HepG2 (cell line): ENCODE results near the gene CPEB4. TPM values are rescaled to one million over a fixed set of nuclear protein-coding genes. Genes with fewer than 3 reads are reported as not detected.

Experiments
- ATAC-seq: fragments of 200-7000 bp; cut with Tn5 transposase; 3 replicates; pipeline ENCODE4 v1.9.1; 2020; ENCODE audit warnings: mild to moderate bottlenecking, moderate library complexity
- BruUV-seq: library from RNA; stranded (reverse); fragments of 400-500 nt; replicated peaks from 2 replicates; lab custom pipeline; 2021; lab: Mats Ljungman, UMichigan
- CTCF ChIA-PET: fragments of 300-600 bp; formaldehyde crosslinking; extraction: SDS; loops from one replicate; lab custom pipeline; 2021; ENCODE audit warnings: low total read pairs, inconsistent platforms, low intra/inter-chr PET ratio; lab: Yijun Ruan, JAX
- POLR2A ChIA-PET: fragments of 350-600 bp; sonication (Branson Sonifier 250); formaldehyde crosslinking; loops from one replicate; lab custom pipeline; 2020; ENCODE audit warnings: antibody characterized with exemption, inconsistent platforms; lab: Yijun Ruan, JAX
- DNase-seq: peaks from one replicate; pipeline ENCODE4 v3.0.0-alpha.2; 2015; ENCODE audit warnings: low spot score
- FAIRE-seq: peaks from 3 replicates; lab custom pipeline; 2011; peaks lifted over from hg19 to GRCh38; lab: Jason Lieb, UNC
- H2AFZ ChIP-seq: one replicate; pipeline ENCODE4 v1.6.1; 2011; ENCODE audit warnings: low read length, inconsistent platforms
- H3K27ac ChIP-seq: fragments of 300-600 bp; 3 replicates; pipeline ENCODE4 v1.8.0; 2011; ENCODE audit warnings: mixed run types, mild to moderate bottlenecking, mixed read lengths, low read length, inconsistent platforms; ENCODE audit not compliant: insufficient read depth; ENCODE audit errors: extremely low read length
- H3K27me3 ChIP-seq, 2 experiments: fragments of 200-600 bp in 1 of 2; 2 replicates in 1 of 2; 3 replicates in 1 of 2; pipeline versions ENCODE4 v1.6.0 to v1.8.0; 2011; ENCODE audit warnings: low read length in 2 of 2, mild to moderate bottlenecking in 2 of 2, moderate library complexity in 2 of 2, inconsistent platforms in 1 of 2; ENCODE audit not compliant: insufficient read depth in 2 of 2, control insufficient read depth in 1 of 2
- H3K36me3 ChIP-seq, 2 experiments: fragments of 200-600 bp in 1 of 2; replicated peaks in 1 of 2; 2 replicates in 1 of 2; 3 replicates in 1 of 2; pipeline versions ENCODE4 v1.5.1 to v1.8.0; 2011; ENCODE audit warnings: low read length in 2 of 2, inconsistent platforms in 1 of 2; ENCODE audit not compliant: insufficient read depth in 2 of 2, control insufficient read depth in 1 of 2
- H3K4me1 ChIP-seq: 2 replicates; pipeline ENCODE4 v1.5.1; 2012; ENCODE audit warnings: low read length, inconsistent platforms; ENCODE audit not compliant: insufficient read depth
- H3K4me2 ChIP-seq: 2 replicates; pipeline ENCODE4 v1.6.0; 2011; ENCODE audit warnings: low read depth, low read length, inconsistent platforms
- H3K4me3 ChIP-seq, 3 experiments: fragments of 200-600 bp in 1 of 3; sonication (generic), shearing (Covaris generic) in 1 of 3; replicated peaks in 1 of 3; 2 replicates each; pipeline ENCODE4 v1.5.1; 2011 to 2016; ENCODE audit warnings: low read length in 3 of 3, inconsistent platforms in 2 of 3, low read depth in 2 of 3, mild to moderate bottlenecking in 2 of 3, control low read depth in 1 of 3, mixed read lengths in 1 of 3; ENCODE audit not compliant: insufficient read depth in 1 of 3
- H3K79me2 ChIP-seq: one replicate; pipeline ENCODE4 v1.6.1; 2011; ENCODE audit warnings: low read length, inconsistent platforms; ENCODE audit not compliant: insufficient read depth
- H3K9ac ChIP-seq: 2 replicates; pipeline ENCODE4 v1.6.0; 2011; ENCODE audit warnings: mild to moderate bottlenecking, low read depth, low read length, inconsistent platforms; ENCODE audit not compliant: insufficient read depth
- H3K9me3 ChIP-seq: 2 replicates; pipeline ENCODE4 v1.5.1; 2012; ENCODE audit warnings: mild to moderate bottlenecking, low read length
- H4K20me1 ChIP-seq: 2 replicates; pipeline ENCODE4 v1.6.0; 2011; ENCODE audit warnings: inconsistent platforms, mild to moderate bottlenecking, low read length, moderate library complexity; ENCODE audit not compliant: insufficient read depth
- ZNF432 ChIP-seq: sonication (generic); formaldehyde crosslinking; IDR thresholded peaks from 2 replicates; pipeline ENCODE4 v1.5.0; 2020; ENCODE audit warnings: missing genetic modification reagents, mild to moderate bottlenecking, borderline replicate concordance
- ZNF460 ChIP-seq: sonication (generic); formaldehyde crosslinking; IDR thresholded peaks from 2 replicates; pipeline ENCODE4 v1.5.1; 2020; ENCODE audit warnings: missing genetic modification reagents, mild to moderate bottlenecking, borderline replicate concordance
- WGBS: methylation state at CpG from one replicate; pipeline ENCODE4 v1.1.6; 2017; ENCODE audit warnings: low lambda C conversion rate; 5-methylcytosine and 5-hydroxymethylcytosine counted together
- in situ Hi-C: cut with HindIII; loops from 2 replicates; pipeline ENCODE4 v1.10.0; 2017; ENCODE audit warnings: low pct_unique_long_range_greater_than_20kb; ENCODE audit not compliant: extremely low pct_ligation_motif_present
- intact Hi-C: fragments of 100-400 bp; cut with micrococcal nuclease; formaldehyde crosslinking; loops from one replicate; pipeline ENCODE4 v1.10.0; 2022; ENCODE audit not compliant: unreplicated experiment
- polyA plus RNA-seq, 8 experiments: library from polyadenylated mRNA; depleted of rRNA in 3 of 8; stranded (reverse) in 7 of 8; unstranded in 1 of 8; fragments of >200 nt; fragmentation: Illumina TruSeq in 4 of 8; extraction: Trizol in 4 of 8; gene quantifications; 2 replicates each; pipeline versions ENCODE4 v1.2.1 to v1.2.3, GENCODE V29; 2011 to 2016; ENCODE audit warnings: low read depth in 4 of 8, missing spikeins in 1 of 8, mixed read lengths in 1 of 8; ENCODE audit not compliant: insufficient read depth in 1 of 8
- total RNA-seq, 5 experiments: library from RNA; depleted of rRNA; stranded (reverse); fragments of >200 nt; fragmentation: Illumina TruSeq; extraction: Trizol; gene quantifications; 2 replicates each; pipeline ENCODE4 v1.2.3, GENCODE V29; 2016; ENCODE audit warnings: low read depth in 1 of 5

CPEB4 gene
- total and polyA plus RNA-seq, 2 of the 13 experiments (the other 11 are each of a cell fraction or from before 2014, with no cell fraction given): 7.7 to 26.7 TPM

DNA sequence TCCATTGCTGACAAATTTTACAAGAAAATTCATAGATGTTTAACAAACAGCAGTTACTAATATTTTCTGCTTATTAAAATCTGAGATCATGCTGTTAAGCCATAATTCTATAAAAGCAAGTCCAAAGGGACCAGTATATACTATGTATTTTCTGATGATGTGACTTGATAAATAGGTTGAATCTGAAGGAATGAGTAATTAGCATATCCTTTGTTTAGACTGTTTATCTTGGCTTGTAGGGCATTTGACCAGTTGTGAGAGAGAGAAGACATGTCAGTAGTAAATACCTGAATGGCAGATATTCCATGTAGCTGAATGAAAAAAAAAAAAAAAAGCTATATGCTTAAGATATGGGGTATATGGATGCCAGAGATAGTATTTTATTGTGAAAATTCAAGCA is 14.6 kb downstream of the CPEB4 start:
- H3K4me1 ChIP-seq: peaks cover 15% of the 10 kb centered on the region; the same call in 1 of the 2 replicates
- H3K9me3 ChIP-seq: no peaks in the 10 kb centered on the region
- ATAC-seq: no peak
- H3K9ac ChIP-seq: no peak overlapping the region
- H3K27me3 ChIP-seq: no peaks in the 10 kb centered on the region
- intact Hi-C loops: no loop called here
- H3K36me3 ChIP-seq: peaks cover 0 to 1% of the 10 kb centered on the region in 2 experiments; a peak in 3 of 5 replicates
- no peak overlapping the region for H2AFZ ChIP-seq
- H4K20me1 ChIP-seq: peaks cover 19% of the 10 kb centered on the region; the same call in 1 of the 2 replicates
- H3K4me2 ChIP-seq: no peak overlapping the region
- TF ChIP-seq ZNF432 (CRISPR knock-in tag): no peak
- ChIA-PET POLR2A (interaction anchor here (1.3 kb wide), 1 partner anchor 13 kb away, joined by 5 read pairs; no protein-coding TSS in a partner anchor), CTCF (no interaction called here)
- DNase-seq: no peak
- no peak overlapping the region for H3K4me3 ChIP-seq
- in situ Hi-C loops: no loop called here
- H3K27ac ChIP-seq: no peak overlapping the region
- FAIRE-seq: no peak
- peaks cover 88% of the 10 kb centered on the region for H3K79me2 ChIP-seq
- BruUV-seq: no TSS peak

DNA sequence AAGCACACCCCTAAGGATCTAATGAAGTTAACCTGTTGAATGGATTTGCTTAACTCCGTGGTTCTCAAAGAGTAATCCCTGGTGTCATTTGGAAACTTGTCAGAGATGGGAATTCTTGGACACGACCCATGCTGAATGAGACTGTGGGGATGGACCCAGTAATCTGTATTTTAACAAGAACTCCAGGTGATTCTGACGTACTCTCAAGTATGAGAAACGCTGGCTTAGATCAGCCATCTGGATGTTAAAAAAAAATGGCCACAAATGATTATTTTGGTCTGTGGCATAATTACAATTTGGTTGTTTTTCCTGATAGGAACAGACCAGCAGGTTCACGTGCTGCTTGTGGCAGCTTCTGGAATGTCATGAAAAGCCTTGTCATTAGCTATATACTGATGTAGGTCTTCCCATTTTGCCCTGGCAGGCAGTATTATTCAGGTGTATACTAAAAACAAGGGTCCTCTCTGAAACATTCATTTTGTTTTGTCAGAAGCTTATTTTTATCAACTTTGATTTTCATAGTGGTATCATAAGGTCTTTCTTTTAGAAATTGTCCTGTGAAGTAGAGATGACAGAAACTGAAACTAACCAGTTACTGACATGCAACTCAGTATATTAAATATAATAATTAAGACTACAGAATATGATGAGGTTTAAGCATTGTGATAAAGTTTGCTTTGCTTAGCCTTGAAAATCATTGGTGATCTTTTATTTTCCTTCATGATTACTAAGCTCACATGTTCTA is 15.4 kb downstream of the CPEB4 start:
- no peak for FAIRE-seq
- WGBS: 93% methylated on average over 5 of the region's 5 CpGs
- Histone ChIP-seq H3K9me3 (no peaks in the 10 kb centered on the region), H3K27ac (no peak overlapping the region), H3K9ac (no peak overlapping the region), H3K79me2 (peaks cover 88% of the 10 kb centered on the region), H3K4me1 (peaks cover 15% of the 10 kb centered on the region; the same call in 1 of the 2 replicates), H2AFZ (no peak overlapping the region), H4K20me1 (peaks cover 18% of the 10 kb centered on the region; the same call in 1 of the 2 replicates), H3K27me3 (no peaks in the 10 kb centered on the region), H3K36me3 (peaks cover 0 to 3% of the 10 kb centered on the region in 2 experiments; a peak in 3 of 5 replicates), H3K4me3 (no peak overlapping the region), H3K4me2 (no peak overlapping the region)
- no peak for DNase-seq
- ChIA-PET POLR2A (interaction anchor here (0.7 to 1.8 kb wide), 3 partner anchors 14 to 79 kb away, joined by 3 to 5 read pairs (median 4); partner anchors contain the start of gene CPEB4), CTCF (no interaction called here)
- ATAC-seq: no peak
- intact Hi-C loops: no loop called here
- no TSS peak for BruUV-seq
- TF ChIP-seq ZNF460 (CRISPR knock-in tag): no peak
- in situ Hi-C loops: no loop called here
